Neural crest cell (in vitro differentiated cells): ENCODE data around the gene PRPF18. TPM values are rescaled to one million over a fixed set of nuclear protein-coding genes. Genes with fewer than 3 reads are reported as not detected.

Experiments
- DNase-seq: peaks from one replicate; pipeline ENCODE4 v3.0.0; 2021; ENCODE audit warnings: low read depth, mixed read lengths, low spot score
- H3K27ac Mint-ChIP-seq: one replicate; pipeline ENCODE4 v1.8.0; 2021; ENCODE audit warnings: mild to moderate bottlenecking, mixed read lengths; ENCODE audit not compliant: unreplicated experiment
- H3K27me3 Mint-ChIP-seq: 2 replicates; pipeline ENCODE4 v1.8.0; 2021; ENCODE audit warnings: low read depth, mild to moderate bottlenecking, mixed read lengths
- H3K36me3 Mint-ChIP-seq: 2 replicates; pipeline ENCODE4 v1.8.0; 2021; ENCODE audit warnings: low read depth, mild to moderate bottlenecking, mixed read lengths
- H3K4me1 Mint-ChIP-seq: 2 replicates; pipeline ENCODE4 v1.8.0; 2021; ENCODE audit warnings: mixed read lengths
- H3K4me3 Mint-ChIP-seq: one replicate; pipeline ENCODE4 v1.8.0; 2021; ENCODE audit warnings: mild to moderate bottlenecking, mixed read lengths
- H3K9me3 Mint-ChIP-seq: 2 replicates; pipeline ENCODE4 v1.8.0; 2021; ENCODE audit warnings: mixed read lengths
- total RNA-seq: library from RNA; stranded (reverse); gene quantifications from 2 replicates; pipeline ENCODE4 v1.2.1, GENCODE V29; 2021
- TF ChIP-seq, protein P1 (sequence below): fragments of 200-600 bp; sonication (generic); conservative IDR thresholded peaks from 2 replicates; pipeline ENCODE4 v1.5.0; 2021; ENCODE audit warnings: antibody characterized with exemption, mild to moderate bottlenecking

The PRPF18 gene
- total RNA-seq, 1 donor from 2014 or later = 14.6 TPM

DNA sequence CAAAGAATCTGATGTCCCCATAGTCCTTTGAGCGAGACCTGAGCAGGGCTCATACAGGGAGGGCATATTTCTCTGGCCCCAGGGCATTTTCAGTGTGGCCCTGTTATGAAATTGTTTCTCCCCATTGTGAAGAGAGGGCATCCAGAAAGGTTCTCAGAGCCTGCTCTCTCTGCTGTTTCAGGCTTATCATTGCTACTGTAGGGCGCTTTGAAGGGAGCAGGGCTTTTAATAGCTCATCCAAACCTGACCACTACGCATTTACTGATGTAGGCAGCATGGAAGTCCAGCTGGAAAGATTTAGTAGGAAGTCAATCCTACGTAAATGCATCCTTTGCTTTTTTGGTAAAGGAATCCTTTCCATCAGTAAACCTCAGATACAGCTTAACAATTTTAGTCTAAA is 68.1 kb downstream of the PRPF18 start:
- TF ChIP-seq, protein P1, sequence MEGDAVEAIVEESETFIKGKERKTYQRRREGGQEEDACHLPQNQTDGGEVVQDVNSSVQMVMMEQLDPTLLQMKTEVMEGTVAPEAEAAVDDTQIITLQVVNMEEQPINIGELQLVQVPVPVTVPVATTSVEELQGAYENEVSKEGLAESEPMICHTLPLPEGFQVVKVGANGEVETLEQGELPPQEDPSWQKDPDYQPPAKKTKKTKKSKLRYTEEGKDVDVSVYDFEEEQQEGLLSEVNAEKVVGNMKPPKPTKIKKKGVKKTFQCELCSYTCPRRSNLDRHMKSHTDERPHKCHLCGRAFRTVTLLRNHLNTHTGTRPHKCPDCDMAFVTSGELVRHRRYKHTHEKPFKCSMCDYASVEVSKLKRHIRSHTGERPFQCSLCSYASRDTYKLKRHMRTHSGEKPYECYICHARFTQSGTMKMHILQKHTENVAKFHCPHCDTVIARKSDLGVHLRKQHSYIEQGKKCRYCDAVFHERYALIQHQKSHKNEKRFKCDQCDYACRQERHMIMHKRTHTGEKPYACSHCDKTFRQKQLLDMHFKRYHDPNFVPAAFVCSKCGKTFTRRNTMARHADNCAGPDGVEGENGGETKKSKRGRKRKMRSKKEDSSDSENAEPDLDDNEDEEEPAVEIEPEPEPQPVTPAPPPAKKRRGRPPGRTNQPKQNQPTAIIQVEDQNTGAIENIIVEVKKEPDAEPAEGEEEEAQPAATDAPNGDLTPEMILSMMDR = no peak
- Mint-ChIP-seq H3K4me3 (no peak overlapping the region), H3K27ac (no peak overlapping the region), H3K27me3 (no peaks in the 10 kb centered on the region), H3K36me3 (peaks cover 10% of the 10 kb centered on the region), H3K9me3 (no peaks in the 10 kb centered on the region), H3K4me1 (peaks cover under 1% of the 10 kb centered on the region)
- DNase-seq = no peak

DNA sequence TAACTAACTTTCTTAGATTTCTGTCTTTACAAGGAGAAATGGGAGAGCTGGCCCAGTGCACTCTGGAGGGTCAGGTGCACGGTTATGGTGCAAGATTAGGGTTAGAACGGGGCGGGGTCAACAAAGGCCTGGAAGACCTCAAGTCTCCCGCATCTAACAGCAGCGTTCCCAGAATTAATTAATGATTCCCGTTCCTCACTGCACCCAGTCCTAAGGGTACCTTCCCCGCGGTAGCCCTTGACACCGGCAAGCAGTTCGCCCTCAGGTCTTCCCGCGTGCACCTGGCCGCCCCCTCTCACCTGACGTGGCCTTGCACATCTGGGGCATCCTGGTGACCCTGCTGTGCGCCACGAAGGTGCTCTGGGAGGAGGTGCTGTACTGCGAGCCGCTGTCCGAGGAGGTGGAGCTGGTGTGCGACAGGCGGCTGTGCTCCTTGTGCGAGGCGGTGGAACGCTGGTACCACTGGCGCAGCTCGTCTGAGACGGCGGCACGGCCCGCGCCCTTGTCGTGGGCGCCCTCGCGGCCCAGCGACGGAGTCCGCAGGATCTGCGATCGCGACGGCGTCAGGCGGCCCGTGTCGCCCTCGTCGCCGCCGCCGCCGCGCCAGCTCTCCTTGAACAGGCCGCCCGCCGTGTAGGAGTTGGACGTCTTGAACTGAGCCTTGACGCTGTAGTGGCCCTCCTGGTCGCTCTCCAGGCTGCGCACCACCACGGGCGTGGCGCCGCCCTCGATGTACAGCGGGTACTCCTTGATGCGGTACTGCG is 69.8 kb downstream of the PRPF18 start:
- DNase-seq = no peak
- Mint-ChIP-seq H3K27me3 (no peaks in the 10 kb centered on the region), H3K36me3 (peaks cover 10% of the 10 kb centered on the region), H3K4me3 (no peak overlapping the region), H3K9me3 (no peaks in the 10 kb centered on the region), H3K27ac (no peak overlapping the region), H3K4me1 (peaks cover 15% of the 10 kb centered on the region)
- TF ChIP-seq, protein P1 = no peak

DNA sequence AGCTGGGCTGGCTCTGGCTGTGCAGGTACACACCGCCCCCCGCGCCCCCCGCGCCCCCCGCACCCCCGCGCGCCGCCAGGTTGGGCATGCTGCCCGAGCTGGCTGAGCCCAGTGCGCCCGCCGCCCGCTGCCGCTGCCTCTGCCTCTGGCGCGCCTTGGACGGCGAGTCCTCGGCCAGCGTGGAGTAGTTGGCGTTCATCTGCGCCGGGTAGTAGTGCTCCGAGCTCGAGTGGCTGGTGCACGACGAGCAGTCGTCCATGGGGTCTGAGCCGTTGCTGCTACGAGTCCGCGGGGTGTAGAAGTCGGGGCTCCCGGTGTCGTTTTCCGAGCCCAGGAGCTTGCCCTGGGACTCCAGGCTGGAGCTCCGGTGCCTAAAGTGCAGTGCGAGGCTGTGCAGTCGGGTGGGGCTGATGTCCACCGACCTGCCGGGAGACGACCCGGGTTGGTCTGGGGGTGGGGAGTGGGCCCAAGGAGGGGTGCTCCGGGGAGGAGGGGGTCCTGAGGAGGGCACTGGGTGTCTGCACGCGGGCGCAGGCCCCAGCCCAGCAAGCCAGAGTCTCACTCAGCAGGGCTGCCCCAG is 70.4 kb downstream of the PRPF18 start:
- Mint-ChIP-seq H3K27ac (no peak overlapping the region), H3K9me3 (no peaks in the 10 kb centered on the region), H3K27me3 (no peaks in the 10 kb centered on the region), H3K4me1 (peaks cover 16% of the 10 kb centered on the region), H3K36me3 (peaks cover 11% of the 10 kb centered on the region), H3K4me3 (no peak overlapping the region)
- no peak for DNase-seq
- TF ChIP-seq, protein P1 = no peak

DNA sequence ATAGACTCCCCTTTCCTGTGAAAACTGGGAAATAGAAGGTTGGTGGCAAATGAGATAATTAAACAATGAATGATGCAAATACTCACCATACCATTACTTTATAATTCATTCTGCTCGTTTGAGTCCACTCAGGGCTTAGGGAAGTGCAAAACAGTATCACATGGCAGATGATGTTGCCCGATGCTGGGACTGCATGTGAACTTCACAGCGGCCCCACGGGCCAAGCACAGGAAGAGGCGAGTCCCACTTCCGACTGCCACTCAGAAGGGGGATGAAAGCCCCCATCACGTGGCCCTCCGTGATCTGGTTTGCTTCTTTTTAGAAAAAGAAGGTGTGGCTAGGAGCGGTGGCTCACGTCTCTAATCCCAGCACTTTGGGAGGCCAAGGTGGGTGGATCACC is 71.5 kb downstream of the PRPF18 start:
- H3K36me3 Mint-ChIP-seq = peaks cover 11% of the 10 kb centered on the region
- no peak overlapping the region for H3K4me3 Mint-ChIP-seq
- TF ChIP-seq, protein P1 = no peak
- H3K4me1 Mint-ChIP-seq = peaks cover 16% of the 10 kb centered on the region
- H3K9me3 Mint-ChIP-seq = no peaks in the 10 kb centered on the region
- DNase-seq = no peak
- H3K27ac Mint-ChIP-seq = no peak overlapping the region
- no peaks in the 10 kb centered on the region for H3K27me3 Mint-ChIP-seq

DNA sequence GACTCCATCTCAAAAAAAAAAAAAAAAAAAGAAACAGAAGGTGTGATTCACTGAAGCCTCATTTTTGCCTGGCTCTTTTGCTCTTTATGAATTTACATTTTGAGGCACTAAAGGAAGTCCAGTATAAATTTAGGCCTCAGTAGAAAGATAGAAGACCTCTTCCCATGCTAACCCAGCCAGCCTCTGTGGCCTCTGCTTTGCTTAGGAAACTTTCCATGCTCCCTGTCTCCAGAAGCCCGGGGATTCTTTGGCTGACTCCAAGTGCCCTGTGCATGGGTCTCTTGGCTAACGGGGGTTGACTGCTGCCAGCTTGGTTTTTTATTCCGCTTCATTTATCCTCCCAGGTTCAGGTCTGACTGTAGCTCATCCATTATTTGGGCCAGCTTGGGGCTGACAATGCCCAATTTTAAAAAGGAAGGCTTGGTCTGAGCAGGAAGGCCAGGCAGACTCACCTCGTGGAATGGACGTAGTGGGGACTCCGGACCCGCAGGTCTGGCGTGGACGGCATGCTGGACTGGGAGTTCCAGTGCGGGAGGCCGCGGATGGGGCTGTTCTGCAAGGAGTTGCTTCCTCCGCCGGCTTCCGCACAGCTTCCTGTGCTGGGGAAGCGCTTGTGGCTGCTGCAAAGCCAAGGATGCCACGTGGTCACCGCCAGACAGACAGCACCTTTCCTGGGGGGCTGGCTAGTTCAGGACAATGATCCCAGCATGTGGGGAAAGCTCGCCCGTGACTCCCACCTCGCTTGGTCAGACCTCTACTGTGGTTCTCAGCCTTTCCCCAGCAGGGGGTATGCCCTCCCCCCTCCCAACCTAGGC is 72.3 kb downstream of the PRPF18 start:
- H3K36me3 Mint-ChIP-seq = peaks cover 9% of the 10 kb centered on the region
- H3K4me3 Mint-ChIP-seq = no peak overlapping the region
- peaks cover 16% of the 10 kb centered on the region for H3K4me1 Mint-ChIP-seq
- H3K27ac Mint-ChIP-seq = no peak overlapping the region
- no peaks in the 10 kb centered on the region for H3K27me3 Mint-ChIP-seq
- TF ChIP-seq, protein P1 = no peak
- no peaks in the 10 kb centered on the region for H3K9me3 Mint-ChIP-seq
- DNase-seq = no peak
